Measurements from ENCODE around the gene LIN28B. TPM values are rescaled to one million over a fixed set of nuclear protein-coding genes. Genes with fewer than 3 reads are reported as not detected.
"Not testable (repeated sequence)": the region's sequence is repeated elsewhere in the genome, so short reads cannot be mapped to it uniquely, and the experiment has no call there.

LIN28B gene
- total and polyA plus RNA-seq, 2 experiments from 2014 or later = 35.3 to 96.4 TPM

DNA sequence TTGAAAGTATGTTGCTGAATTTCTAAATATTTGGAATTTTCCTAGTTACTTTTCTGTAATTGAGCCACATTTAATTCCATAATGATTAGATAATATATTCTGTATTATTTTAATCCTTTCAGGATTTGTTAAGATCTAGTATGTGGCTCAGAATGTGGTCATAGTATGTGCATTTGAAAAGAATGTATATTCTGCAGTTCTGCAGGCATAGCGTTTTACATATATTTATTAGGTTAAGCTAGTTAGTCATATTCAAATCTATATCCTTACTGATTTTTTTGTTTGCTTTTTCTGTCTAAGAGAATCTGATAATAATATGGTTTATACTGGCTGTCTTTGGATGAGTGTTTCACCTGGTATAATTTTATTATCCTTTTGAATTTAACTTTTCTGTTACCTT lies 33.2 kb downstream of the LIN28B start:
- H3F3A ChIP-seq (replicated peaks; ENCODE audit: low read depth) = no peaks in the 10 kb centered on the region
- H3K9me2 ChIP-seq (ENCODE audit: insufficient read depth) = no peaks in the 10 kb centered on the region
- H3K4me3 ChIP-seq = no peak overlapping the region
- ATAC-seq (no peak), DNase-seq (ENCODE audit: low spot score) (no peak)
- H3K36me3 Mint-ChIP-seq (ENCODE audit: low read depth) = peaks cover 60% of the 10 kb centered on the region
- H3K4me1 ChIP-seq (ENCODE audit: insufficient read depth) = no peaks in the 10 kb centered on the region
- no peak overlapping the region for H3K27ac Mint-ChIP-seq
- H3K9me3 Mint-ChIP-seq = peaks cover 16% of the 10 kb centered on the region
- TF ChIP-seq NANOG (IDR thresholded peaks at IDR 0.05; ENCODE audit: borderline replicate concordance) (no peak), STAT1 (IDR thresholded peaks at IDR 0.05; ENCODE audit: unreplicated experiment) (no peak), EZH2 (IDR thresholded peaks at IDR 0.05; ENCODE audit: low read depth, unreplicated experiment) (no peak)
- no peak overlapping the region for H3K4me3 Mint-ChIP-seq
- no peak overlapping the region for H2AFZ ChIP-seq
- no peak overlapping the region for H3K27ac ChIP-seq (ENCODE audit: low read depth)
- H3K4me1 Mint-ChIP-seq = peaks cover 19% of the 10 kb centered on the region
- peaks cover 89% of the 10 kb centered on the region for H3K79me2 ChIP-seq (replicated peaks; ENCODE audit: insufficient read depth)
- H3K4me2 ChIP-seq = no peak overlapping the region
- 0 out of 2 replicates have a peak, but pooled peaks cover 4% of the 10 kb centered on the region for H3K36me3 ChIP-seq (ENCODE audit: insufficient read depth)
- H3K27me3 ChIP-seq (ENCODE audit: insufficient read depth) = no peaks in the 10 kb centered on the region
- no peaks in the 10 kb centered on the region; the same call in 1 of the 2 replicates for H4K20me1 ChIP-seq (replicated peaks; ENCODE audit: insufficient read depth)
- H3K27me3 Mint-ChIP-seq (ENCODE audit: insufficient read depth, low read depth, poor library complexity) = peaks cover 2% of the 10 kb centered on the region

DNA sequence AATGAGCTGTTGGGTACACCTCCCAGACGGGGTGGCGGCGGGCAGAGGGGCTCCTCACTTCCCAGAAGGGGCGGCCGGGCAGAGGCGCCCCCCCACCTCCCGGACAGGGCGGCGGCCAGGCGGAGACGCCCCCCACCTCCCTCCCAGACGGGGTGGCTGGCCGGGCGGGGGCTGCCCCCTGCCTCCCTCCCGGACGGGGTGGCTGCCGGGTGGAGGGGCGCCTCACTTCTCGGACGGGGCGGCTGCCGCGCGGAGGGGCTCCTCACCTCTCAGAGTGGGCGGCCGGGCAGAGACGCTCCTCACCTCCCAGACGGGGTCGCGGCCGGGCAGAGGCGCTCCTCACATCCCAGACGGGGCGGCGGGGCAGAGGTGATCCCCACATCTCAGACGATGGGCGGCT lies 34.2 kb downstream of the LIN28B start:
- not testable (repeated sequence) for H3K27me3 Mint-ChIP-seq (ENCODE audit: insufficient read depth, low read depth, poor library complexity); ATAC-seq; H4K20me1 ChIP-seq (replicated peaks; ENCODE audit: insufficient read depth); H2AFZ ChIP-seq; H3F3A ChIP-seq (replicated peaks; ENCODE audit: low read depth); H3K4me3 ChIP-seq; H3K4me3 Mint-ChIP-seq; H3K4me2 ChIP-seq; H3K36me3 ChIP-seq (ENCODE audit: insufficient read depth); H3K27me3 ChIP-seq (ENCODE audit: insufficient read depth); DNase-seq (ENCODE audit: low spot score); H3K27ac ChIP-seq (ENCODE audit: low read depth); H3K4me1 ChIP-seq (ENCODE audit: insufficient read depth); H3K9me2 ChIP-seq (ENCODE audit: insufficient read depth); H3K27ac Mint-ChIP-seq
- H3K79me2 ChIP-seq (replicated peaks; ENCODE audit: insufficient read depth) = peaks cover 88% of the 10 kb centered on the region
- Mint-ChIP-seq H3K36me3 (ENCODE audit: low read depth) (peaks cover 55% of the 10 kb centered on the region), H3K4me1 (peaks cover 13% of the 10 kb centered on the region), H3K9me3 (peaks cover 16% of the 10 kb centered on the region)

DNA sequence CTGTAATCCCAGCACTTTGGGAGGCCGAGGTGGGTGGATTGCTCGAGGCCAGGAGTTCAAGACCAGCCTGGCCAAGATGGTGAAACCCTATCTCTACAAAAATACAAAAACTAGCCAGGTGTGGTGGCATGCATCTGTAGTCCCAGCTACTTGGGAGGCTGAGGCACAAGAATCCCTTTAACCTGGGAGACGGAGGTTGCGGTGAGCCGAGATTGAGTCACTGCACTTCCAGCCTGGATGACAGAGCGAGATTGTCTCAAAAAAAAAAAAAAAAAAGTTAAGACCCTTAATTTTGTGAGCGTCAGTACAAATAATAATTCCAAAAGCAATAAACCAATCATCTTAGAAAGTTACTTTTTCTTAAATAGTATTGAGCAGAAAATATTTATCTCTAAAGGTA lies 36.7 kb downstream of the LIN28B start:
- H3K79me2 ChIP-seq (replicated peaks; ENCODE audit: insufficient read depth) = peaks cover 85% of the 10 kb centered on the region
- not testable (repeated sequence) for H3K27me3 Mint-ChIP-seq (ENCODE audit: insufficient read depth, low read depth, poor library complexity); ATAC-seq; H3K4me3 ChIP-seq; H3K27ac Mint-ChIP-seq; H3F3A ChIP-seq (replicated peaks; ENCODE audit: low read depth); H3K27me3 ChIP-seq (ENCODE audit: insufficient read depth); H3K36me3 ChIP-seq (ENCODE audit: insufficient read depth); H3K4me1 Mint-ChIP-seq; H3K9me2 ChIP-seq (ENCODE audit: insufficient read depth); DNase-seq (ENCODE audit: low spot score); H3K4me1 ChIP-seq (ENCODE audit: insufficient read depth); H2AFZ ChIP-seq; H4K20me1 ChIP-seq (replicated peaks; ENCODE audit: insufficient read depth); H3K4me2 ChIP-seq; H3K4me3 Mint-ChIP-seq
- H3K27ac ChIP-seq (ENCODE audit: low read depth) = peak overlapping the region; percentile 16; the same call in 1 of the 2 replicates
- Mint-ChIP-seq H3K9me3 (peaks cover 16% of the 10 kb centered on the region), H3K36me3 (ENCODE audit: low read depth) (peaks cover 46% of the 10 kb centered on the region)

DNA sequence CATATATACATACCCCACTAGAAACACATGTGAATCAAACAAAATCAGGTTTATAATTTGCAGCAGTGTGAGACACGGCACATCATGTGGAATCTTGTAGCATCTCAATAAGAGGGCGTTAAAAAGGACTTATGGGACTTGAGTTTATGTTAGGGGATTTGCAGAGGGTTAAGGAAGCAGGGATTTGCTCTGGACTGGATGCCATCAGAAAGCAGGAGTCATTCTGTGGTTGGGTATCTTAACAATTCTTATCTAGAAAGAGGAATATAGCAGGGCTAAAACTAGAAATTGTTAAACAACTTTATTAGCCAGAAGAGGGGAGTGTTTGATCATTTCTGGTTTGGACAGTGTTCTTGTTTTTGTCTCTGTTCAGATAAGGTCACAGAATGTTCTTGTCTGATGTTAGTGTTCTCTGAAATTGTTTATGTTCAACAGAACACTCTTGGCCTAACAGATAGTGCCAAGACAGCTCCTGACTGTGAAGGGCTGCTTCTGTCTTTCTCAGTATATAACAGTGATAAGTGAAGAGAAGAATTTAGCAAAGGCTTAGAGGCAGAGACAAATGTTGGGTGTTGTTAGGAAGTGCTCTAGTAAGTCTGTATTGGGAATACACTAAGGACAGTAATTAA lies 39.2 kb downstream of the LIN28B start:
- H3K27me3 Mint-ChIP-seq (ENCODE audit: insufficient read depth, low read depth, poor library complexity) = no peaks in the 10 kb centered on the region
- no peak; the same call in 2 of the 3 replicates for ATAC-seq
- TF ChIP-seq JUNB (IDR thresholded peaks at IDR 0.05; ENCODE audit: unreplicated experiment) (no peak), NANOG (IDR thresholded peaks at IDR 0.05; ENCODE audit: borderline replicate concordance) (no peak), EZH2phosphoT487 (IDR thresholded peaks at IDR 0.05; ENCODE audit: unreplicated experiment) (no peak)

More for the DNA sequence above, 39.2 kb downstream of the LIN28B start:
- peaks cover 88% of the 10 kb centered on the region for H3K79me2 ChIP-seq (replicated peaks; ENCODE audit: insufficient read depth)
- H3K4me2 ChIP-seq = no peak overlapping the region
- no peak overlapping the region for H3K4me3 Mint-ChIP-seq
- H4K20me1 ChIP-seq (replicated peaks; ENCODE audit: insufficient read depth) = no peaks in the 10 kb centered on the region
- no peak for DNase-seq (ENCODE audit: low spot score)
- H3K9me2 ChIP-seq (ENCODE audit: insufficient read depth) = no peaks in the 10 kb centered on the region
- peaks cover 12% of the 10 kb centered on the region for H3K9me3 Mint-ChIP-seq
- 0 out of 2 replicates have a peak, but pooled peaks cover 4% of the 10 kb centered on the region for H3K36me3 ChIP-seq (ENCODE audit: insufficient read depth)
- no peak overlapping the region for H2AFZ ChIP-seq
- peaks cover 25% of the 10 kb centered on the region for H3K36me3 Mint-ChIP-seq (ENCODE audit: low read depth)
- H3K27me3 ChIP-seq (ENCODE audit: insufficient read depth) = no peaks in the 10 kb centered on the region
- H3K27ac ChIP-seq (ENCODE audit: low read depth) = peak overlapping the region; percentile 73
- H3K4me1 Mint-ChIP-seq = peaks cover under 1% of the 10 kb centered on the region; the same call in 2 of the 3 replicates
- H3K4me1 ChIP-seq (ENCODE audit: insufficient read depth) = peaks cover 10% of the 10 kb centered on the region; the same call in 1 of the 2 replicates
- no peak overlapping the region for H3K4me3 ChIP-seq
- no peaks in the 10 kb centered on the region for H3F3A ChIP-seq (replicated peaks; ENCODE audit: low read depth)
- H3K27ac Mint-ChIP-seq = no peak overlapping the region
